HFF-Myc (cell line): Measurements from ENCODE around the gene KLK7.
"Not testable (repeated sequence)": the region's sequence is repeated elsewhere in the genome, so short reads cannot be mapped to it uniquely, and the experiment has no call there.

Source experiments
- DNase-seq: peaks from one replicate; pipeline ENCODE4 v3.0.0-alpha.2; 2011; ENCODE audit warnings: low read depth; ENCODE audit errors: extremely low read depth
- H3K4me3 ChIP-seq: replicated peaks from 2 replicates; pipeline ENCODE4 v1.5.1; 2011; ENCODE audit warnings: low read depth, mild to moderate bottlenecking, control low read depth, low read length
- TF ChIP-seq, protein P1 (sequence below): IDR thresholded peaks from 2 replicates; pipeline ENCODE4 v1.5.1; 2012; ENCODE audit warnings: mild to moderate bottlenecking, low read depth, low read length, control low read depth; ENCODE audit errors: missing control alignments

Gene KLK7

DNA sequence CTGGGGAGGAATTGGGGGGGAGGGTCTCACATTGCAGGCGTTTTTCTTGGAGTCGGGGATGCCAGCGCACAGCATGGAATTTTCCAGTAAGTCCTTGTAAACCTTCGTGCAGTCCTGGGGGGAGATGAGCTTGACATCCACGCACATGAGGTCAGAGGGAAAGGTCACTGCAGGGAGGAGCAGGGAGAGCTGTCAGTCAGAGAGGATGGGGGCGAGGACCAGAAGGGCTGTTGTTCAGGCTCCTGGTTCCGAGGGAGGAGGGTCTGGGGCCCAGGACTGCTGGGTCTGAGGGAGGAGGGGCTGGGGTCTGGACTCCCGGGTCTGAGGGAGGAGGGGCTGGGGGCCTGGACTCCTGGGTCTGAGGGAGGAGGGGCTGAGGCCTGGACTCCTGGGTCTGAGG is 4.0 kb downstream of the KLK7 start:
- no peak for DNase-seq
- TF ChIP-seq, protein P1, sequence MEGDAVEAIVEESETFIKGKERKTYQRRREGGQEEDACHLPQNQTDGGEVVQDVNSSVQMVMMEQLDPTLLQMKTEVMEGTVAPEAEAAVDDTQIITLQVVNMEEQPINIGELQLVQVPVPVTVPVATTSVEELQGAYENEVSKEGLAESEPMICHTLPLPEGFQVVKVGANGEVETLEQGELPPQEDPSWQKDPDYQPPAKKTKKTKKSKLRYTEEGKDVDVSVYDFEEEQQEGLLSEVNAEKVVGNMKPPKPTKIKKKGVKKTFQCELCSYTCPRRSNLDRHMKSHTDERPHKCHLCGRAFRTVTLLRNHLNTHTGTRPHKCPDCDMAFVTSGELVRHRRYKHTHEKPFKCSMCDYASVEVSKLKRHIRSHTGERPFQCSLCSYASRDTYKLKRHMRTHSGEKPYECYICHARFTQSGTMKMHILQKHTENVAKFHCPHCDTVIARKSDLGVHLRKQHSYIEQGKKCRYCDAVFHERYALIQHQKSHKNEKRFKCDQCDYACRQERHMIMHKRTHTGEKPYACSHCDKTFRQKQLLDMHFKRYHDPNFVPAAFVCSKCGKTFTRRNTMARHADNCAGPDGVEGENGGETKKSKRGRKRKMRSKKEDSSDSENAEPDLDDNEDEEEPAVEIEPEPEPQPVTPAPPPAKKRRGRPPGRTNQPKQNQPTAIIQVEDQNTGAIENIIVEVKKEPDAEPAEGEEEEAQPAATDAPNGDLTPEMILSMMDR: no peak
- H3K4me3 ChIP-seq: no peak overlapping the region

DNA sequence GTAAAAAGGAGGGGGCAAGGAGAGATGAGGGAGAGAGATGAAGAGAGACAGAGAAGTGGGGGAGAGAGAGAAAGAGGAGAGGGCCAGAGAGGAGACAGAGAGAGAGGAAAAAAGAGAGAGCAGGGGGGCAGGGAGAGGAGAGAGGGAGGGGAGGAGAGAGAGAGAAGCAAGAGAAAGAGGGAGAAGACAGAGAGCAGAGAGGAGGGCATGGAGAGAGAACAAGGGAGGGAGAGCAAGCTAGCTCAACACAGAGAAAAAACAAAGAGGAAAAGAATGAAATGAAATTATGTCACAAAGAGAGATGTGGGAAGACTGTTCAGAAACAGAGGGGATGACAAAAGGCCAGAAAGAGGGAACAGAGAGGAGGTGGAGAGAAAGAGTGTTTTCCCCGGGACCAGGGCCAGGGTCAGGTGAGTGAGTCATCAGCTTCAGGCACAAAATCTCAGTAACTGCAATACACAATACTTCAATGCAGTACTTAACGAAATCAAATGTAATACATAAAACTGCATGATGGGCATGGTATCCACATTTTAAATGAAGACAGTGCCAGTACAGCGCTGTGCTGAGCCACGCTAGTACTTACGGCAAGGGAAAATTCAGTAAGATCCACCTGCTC is 4.8 kb downstream of the KLK7 start:
- TF ChIP-seq, protein P1: no peak
- H3K4me3 ChIP-seq: no peak overlapping the region
- DNase-seq: no peak

DNA sequence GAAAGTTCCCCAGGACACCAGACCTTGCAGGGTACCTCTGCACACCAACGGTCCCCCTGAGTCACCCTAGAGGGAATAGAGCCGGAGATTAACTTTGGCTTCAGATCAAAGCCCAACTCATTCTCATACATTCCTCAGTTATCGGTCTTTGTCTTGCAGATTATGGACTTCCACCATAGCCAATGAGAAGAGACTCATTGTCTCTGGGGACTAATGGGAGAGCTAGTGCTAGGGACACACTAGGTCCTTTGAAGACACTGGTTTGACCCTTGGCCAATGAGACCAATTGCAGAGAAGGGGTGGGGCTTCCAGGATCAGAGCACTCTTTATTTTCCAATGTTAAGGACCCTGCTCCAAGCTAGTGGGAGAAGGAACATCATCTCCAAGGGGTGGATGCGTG is 6.1 kb downstream of the KLK7 start:
- no peak for DNase-seq
- TF ChIP-seq, protein P1: no peak

DNA sequence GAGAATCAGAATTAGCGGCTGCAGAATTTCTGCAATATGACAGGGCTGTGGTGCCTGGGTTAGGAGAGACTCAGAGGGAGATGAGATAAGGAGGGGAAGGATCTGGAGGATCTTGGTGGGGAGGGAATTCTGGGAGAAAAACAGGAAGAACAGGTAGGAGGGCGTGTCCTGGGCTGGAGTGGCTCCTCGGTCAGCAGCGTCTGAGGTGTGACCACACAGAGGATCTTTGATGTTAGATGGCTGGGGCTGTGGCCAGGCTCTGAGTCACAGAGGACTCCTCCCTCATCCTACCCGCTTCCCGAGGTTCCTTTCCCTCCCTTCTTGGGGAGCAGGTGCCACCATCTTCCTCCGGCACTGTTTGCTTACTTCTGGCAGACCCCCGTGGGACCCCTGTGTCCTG is 8.0 kb downstream of the KLK7 start:
- no peak overlapping the region for H3K4me3 ChIP-seq
- TF ChIP-seq, protein P1: no peak
- DNase-seq: no peak

More for the DNA sequence above, 6.1 kb downstream of the KLK7 start:
- H3K4me3 ChIP-seq: no peak overlapping the region

DNA sequence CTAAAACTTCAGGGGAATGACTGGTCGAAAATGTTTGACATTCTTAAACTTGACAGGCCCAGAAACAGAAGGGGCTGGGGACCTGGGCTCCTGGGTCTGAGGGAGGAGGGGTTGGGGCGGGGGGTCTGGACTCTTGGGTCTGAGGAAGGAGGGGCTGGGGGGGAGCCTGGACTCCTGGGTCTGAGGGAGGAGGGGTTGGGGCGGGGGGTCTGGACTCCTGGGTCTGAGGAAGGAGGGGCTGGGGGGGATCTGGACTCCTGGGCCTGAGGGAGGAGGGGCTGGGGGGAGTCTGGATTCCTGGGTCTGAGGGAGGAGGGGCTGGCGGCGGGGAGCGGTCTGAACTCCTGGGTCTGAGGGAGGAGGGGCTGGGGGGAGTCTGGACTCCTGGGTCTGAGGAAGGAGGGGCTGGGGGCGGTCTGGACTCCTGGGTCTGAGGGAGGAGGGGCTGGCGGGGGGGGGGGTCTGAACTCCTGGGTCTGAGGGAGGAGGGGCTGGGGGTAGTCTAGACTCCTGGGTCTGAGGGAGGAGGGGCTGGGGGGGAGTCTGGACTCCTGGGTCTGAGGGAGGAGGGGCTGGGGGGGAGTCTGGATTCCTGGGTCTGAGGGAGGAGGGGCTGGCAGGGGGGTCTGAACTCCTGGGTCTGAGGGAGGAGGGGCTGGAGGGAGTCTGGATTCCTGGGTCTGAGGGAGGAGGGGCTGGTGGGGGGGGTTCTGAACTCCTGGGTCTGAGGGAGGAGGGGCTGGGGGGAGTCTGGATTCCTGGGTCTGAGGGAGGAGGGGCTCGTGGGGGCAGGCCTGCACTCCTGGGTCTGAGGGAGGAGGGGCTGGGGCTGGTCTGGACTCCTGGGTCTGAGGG is 8.8 kb downstream of the KLK7 start:
- DNase-seq: no peak
- no peak overlapping the region for H3K4me3 ChIP-seq
- TF ChIP-seq, protein P1: no peak

DNA sequence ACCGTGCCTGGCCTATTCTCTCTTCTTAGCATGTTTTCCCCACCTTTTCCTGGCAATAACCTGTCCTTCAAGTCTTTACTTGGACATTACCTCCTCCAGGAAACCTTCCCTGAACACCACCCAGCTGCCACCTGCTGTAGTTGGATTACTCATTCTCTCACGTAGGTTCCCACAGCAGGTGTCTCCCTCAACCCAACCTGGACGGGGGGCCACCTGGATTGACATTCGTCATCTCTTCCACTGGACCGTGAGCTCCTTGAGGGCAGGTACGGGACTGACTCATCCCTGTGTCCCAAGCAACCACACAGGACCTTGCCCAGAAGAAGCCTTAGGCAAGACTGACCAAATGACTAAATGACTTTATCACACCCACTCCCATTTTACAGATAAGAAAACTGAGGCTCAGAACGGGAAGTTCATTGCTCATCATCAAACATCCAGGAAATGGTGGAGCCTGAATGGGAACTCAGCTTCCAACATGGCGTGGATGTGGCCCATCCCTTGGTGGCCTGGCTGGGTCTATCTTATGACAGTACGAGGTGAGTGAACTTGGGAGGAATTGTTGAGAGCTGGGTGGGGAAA is 10.8 kb downstream of the KLK7 start:
- TF ChIP-seq, protein P1: no peak
- DNase-seq: no peak
- no peak overlapping the region for H3K4me3 ChIP-seq

DNA sequence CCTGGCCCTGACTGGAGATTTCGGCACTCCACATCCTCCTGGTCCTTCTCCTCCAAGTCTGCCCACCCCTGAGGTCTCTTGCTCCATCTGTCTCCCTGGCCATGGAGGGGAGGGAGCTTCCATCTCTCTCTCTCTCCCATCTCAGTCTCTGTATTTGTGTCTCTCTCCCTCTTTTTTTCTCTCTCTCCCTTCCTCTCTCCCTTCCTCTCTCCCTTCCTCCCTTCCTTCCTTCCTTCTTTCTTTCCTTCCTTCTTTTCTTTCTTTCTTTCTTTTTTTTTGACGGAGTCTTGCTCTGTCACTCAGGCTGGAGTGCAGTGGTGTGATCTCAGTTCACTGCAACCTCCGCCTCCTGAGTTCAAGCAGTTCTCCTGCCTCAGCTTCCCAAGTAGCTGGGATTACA is 13.9 kb downstream of the KLK7 start:
- DNase-seq, H3K4me3 ChIP-seq: not testable (repeated sequence)
